ENCODE data around the gene UBA1. TPM values are rescaled to one million over a fixed set of nuclear protein-coding genes. Genes with fewer than 3 reads are reported as not detected.

UBA1 gene
- total and polyA plus RNA-seq, 2 donors (not counting 3 experiments of a cell fraction or from before 2014, with no cell fraction given): 237 to 297 TPM

GRCh38 chrX:47194194-47194787, 662 bp downstream of the UBA1 start:
- no TSS peak for BruUV-seq (replicated peaks)
- DNase-seq (ENCODE audit: low read depth, low spot score): no peak
- Histone ChIP-seq H4K20me1 (replicated peaks; ENCODE audit: control insufficient read depth, extremely low read depth, insufficient read depth, low read length) (no peaks in the 10 kb centered on the region), H3K4me2 (ENCODE audit: insufficient read depth, low read length) (peak overlapping the region; percentile 79), H3K9me3 (replicated peaks; ENCODE audit: control insufficient read depth, insufficient read depth, low read length) (no peaks in the 10 kb centered on the region), H3K4me1 (ENCODE audit: control insufficient read depth, extremely low read depth, insufficient read depth, low read length) (peaks cover 39% of the 10 kb centered on the region), H3K79me2 (ENCODE audit: control insufficient read depth, insufficient read depth, low read length) (peaks cover 64% of the 10 kb centered on the region), H3K9me1 (replicated peaks; ENCODE audit: control insufficient read depth, extremely low read depth, insufficient read depth, low read length) (no peaks in the 10 kb centered on the region), H3K27me3 (ENCODE audit: control insufficient read depth in 2 of 2, insufficient read depth in 2 of 2, low read length in 2 of 2) (no peaks in the 10 kb centered on the region), H3K36me3 (ENCODE audit: control insufficient read depth in 2 of 2, extremely low read depth in 1 of 2, insufficient read depth in 2 of 2, low read length in 2 of 2) (peaks cover 8 to 11% of the 10 kb centered on the region in 2 experiments), H3K27ac (ENCODE audit: insufficient read depth, low read depth, low read length) (peak overlapping the region; percentile 76), H2AFZ (ENCODE audit: low read depth, low read length) (no peak overlapping the region), H3K4me3 (replicated peaks in 1 of 3; ENCODE audit: insufficient read depth in 1 of 3, low read depth in 1 of 3, low read length in 3 of 3) (peak overlapping the region; percentile 77 to 88 (median 88)), H3K9ac (replicated peaks; ENCODE audit: extremely low read depth, insufficient read depth, low read length) (peak overlapping the region; percentile 93)
- FAIRE-seq: peak; percentile 76
- dilution Hi-C loops (cut with MboI; ENCODE audit: extremely low pct_ligation_motif_present, low sequenced_read_pairs): no loop called here
- ChIA-PET CTCF (interaction anchor here (1.0 to 1.9 kb wide), 4 partner anchors 29 to 329 kb away, joined by 3 to 12 read pairs (median 6); no protein-coding TSS in a partner anchor), POLR2A (no interaction called here)
- TF ChIP-seq MYC (IDR thresholded peaks at IDR 0.05; ENCODE audit: low read depth, low read length) (no peak), POLR2AphosphoS5 (IDR thresholded peaks at IDR 0.05; ENCODE audit: insufficient read depth, low read depth, low read length) (peak; percentile 6)
- intact Hi-C loops (cut with micrococcal nuclease): loop anchor here (5.0 kb wide), 1 partner anchor 443 kb away; no protein-coding TSS in a partner anchor

GRCh38 chrX:47196098-47196497, 2.5 kb downstream of the UBA1 start:
- ChIA-PET CTCF (no interaction called here), POLR2A (no interaction called here)
- Histone ChIP-seq H3K9me3 (replicated peaks; ENCODE audit: control insufficient read depth, insufficient read depth, low read length) (no peaks in the 10 kb centered on the region), H3K9me1 (replicated peaks; ENCODE audit: control insufficient read depth, extremely low read depth, insufficient read depth, low read length) (no peaks in the 10 kb centered on the region), H3K4me2 (ENCODE audit: insufficient read depth, low read length) (peak overlapping the region; percentile 8), H4K20me1 (replicated peaks; ENCODE audit: control insufficient read depth, extremely low read depth, insufficient read depth, low read length) (no peaks in the 10 kb centered on the region), H3K27me3 (ENCODE audit: control insufficient read depth in 2 of 2, insufficient read depth in 2 of 2, low read length in 2 of 2) (no peaks in the 10 kb centered on the region), H3K79me2 (ENCODE audit: control insufficient read depth, insufficient read depth, low read length) (peaks cover 67% of the 10 kb centered on the region), H3K4me3 (replicated peaks in 1 of 3; ENCODE audit: insufficient read depth in 1 of 3, low read depth in 1 of 3, low read length in 3 of 3) (no peak overlapping the region), H3K27ac (ENCODE audit: insufficient read depth, low read depth, low read length) (no peak overlapping the region), H2AFZ (ENCODE audit: low read depth, low read length) (no peak overlapping the region), H3K9ac (replicated peaks; ENCODE audit: extremely low read depth, insufficient read depth, low read length) (no peak overlapping the region), H3K4me1 (ENCODE audit: control insufficient read depth, extremely low read depth, insufficient read depth, low read length) (peaks cover 37% of the 10 kb centered on the region), H3K36me3 (ENCODE audit: control insufficient read depth in 2 of 2, extremely low read depth in 1 of 2, insufficient read depth in 2 of 2, low read length in 2 of 2) (peaks cover 12 to 24% of the 10 kb centered on the region in 2 experiments)
- intact Hi-C loops (cut with micrococcal nuclease) (no loop called here), dilution Hi-C loops (cut with MboI; ENCODE audit: extremely low pct_ligation_motif_present, low sequenced_read_pairs) (no loop called here)
- TF ChIP-seq CTCF (IDR thresholded peaks at IDR 0.05; ENCODE audit: extremely low read depth in 1 of 2, insufficient read depth in 1 of 2, low read depth in 1 of 2, low read length in 2 of 2): no peak
- no peak for TF ChIP-seq POLR2AphosphoS5 (IDR thresholded peaks at IDR 0.05; ENCODE audit: insufficient read depth, low read depth, low read length)
- no peak for TF ChIP-seq MYC (IDR thresholded peaks at IDR 0.05; ENCODE audit: low read depth, low read length)
- no peak for TF ChIP-seq EZH2 (IDR thresholded peaks at IDR 0.05; ENCODE audit: borderline replicate concordance, low read depth, low read length, severe bottlenecking)
- no peak for TF ChIP-seq POLR2A (IDR thresholded peaks at IDR 0.05; ENCODE audit: low read depth, low read length)
- TF ChIP-seq MAX (IDR thresholded peaks at IDR 0.05; ENCODE audit: insufficient read depth, insufficient read length): no peak
- no peak for TF ChIP-seq JUN (IDR thresholded peaks at IDR 0.05; ENCODE audit: borderline replicate concordance, insufficient read depth, insufficient read length, low read depth)
- TF ChIP-seq GATA2 (IDR thresholded peaks at IDR 0.05; ENCODE audit: insufficient read depth, insufficient read length, low read depth, low read length): no peak
- TF ChIP-seq FOS (IDR thresholded peaks at IDR 0.05; ENCODE audit: borderline replicate concordance, insufficient read depth, low read length): no peak
- FAIRE-seq (no peak), DNase-seq (ENCODE audit: low read depth, low spot score) (no peak)
- no TSS peak for BruUV-seq (replicated peaks)

All from endothelial cell of umbilical vein (primary cell).